Measurements from ENCODE around the gene ACTL7A. TPM values are rescaled to one million over a fixed set of nuclear protein-coding genes. Genes with fewer than 3 reads are reported as not detected.
"Not testable (repeated sequence)": the region's sequence is repeated elsewhere in the genome, so short reads cannot be mapped to it uniquely, and the experiment has no call there.

The ACTL7A gene
- total RNA-seq (2014; rRNA removed; shearing (Covaris generic)), result not detected in 2 replicates

GRCh38 chr9:108861997-108862396, at the start of gene ACTL7A:
ACTL7A (plus strand) TSS chr9:108862266; CDS start chr9:108862323, 57 bp downstream.
- DNase-seq (ENCODE audit: low spot score), result no peak
- in situ Hi-C loops (cut with HindIII; ENCODE audit: low sequenced_read_pairs), result no loop called here

GRCh38 chr9:108812396-108813025, 49.6 kb upstream of the ACTL7A start:
- no peak for DNase-seq (ENCODE audit: low spot score)
- in situ Hi-C loops (cut with HindIII; ENCODE audit: low sequenced_read_pairs), result no loop called here

- peak; percentile 32 for DNase-seq (ENCODE audit: low spot score)
Measured at GRCh38 chr9:108813951-108814601, 48.0 kb upstream of the ACTL7A start.

GRCh38 chr9:108815156-108815555, 46.9 kb upstream of the ACTL7A start:
- DNase-seq (ENCODE audit: low spot score), result no peak
- in situ Hi-C loops (cut with HindIII; ENCODE audit: low sequenced_read_pairs), result no loop called here

More at GRCh38 chr9:108813951-108814601, 48.0 kb upstream of the ACTL7A start:
- in situ Hi-C loops (cut with HindIII; ENCODE audit: low sequenced_read_pairs), result no loop called here

GRCh38 chr9:108816037-108816436, 46.0 kb upstream of the ACTL7A start:
- DNase-seq (ENCODE audit: low spot score), result no peak
- in situ Hi-C loops (cut with HindIII; ENCODE audit: low sequenced_read_pairs), result no loop called here

GRCh38 chr9:108823829-108824228, 38.2 kb upstream of the ACTL7A start:
- DNase-seq (ENCODE audit: low spot score), result no peak
- in situ Hi-C loops (cut with HindIII; ENCODE audit: low sequenced_read_pairs), result no loop called here

GRCh38 chr9:108830272-108830671, 31.8 kb upstream of the ACTL7A start:
- no peak for DNase-seq (ENCODE audit: low spot score)
- in situ Hi-C loops (cut with HindIII; ENCODE audit: low sequenced_read_pairs), result no loop called here

GRCh38 chr9:108831496-108832178, 30.4 kb upstream of the ACTL7A start:
- DNase-seq (ENCODE audit: low spot score), result no peak
- in situ Hi-C loops (cut with HindIII; ENCODE audit: low sequenced_read_pairs), result no loop called here

- DNase-seq (ENCODE audit: low spot score), result no peak
- in situ Hi-C loops (cut with HindIII; ENCODE audit: low sequenced_read_pairs), result no loop called here
Measured at GRCh38 chr9:108832179-108832500, 29.9 kb upstream of the ACTL7A start.

GRCh38 chr9:108834959-108835665, 27.0 kb upstream of the ACTL7A start:
- in situ Hi-C loops (cut with HindIII; ENCODE audit: low sequenced_read_pairs), result no loop called here
- DNase-seq (ENCODE audit: low spot score), result no peak

GRCh38 chr9:108835831-108836230, 26.2 kb upstream of the ACTL7A start:
- no peak for DNase-seq (ENCODE audit: low spot score)
- in situ Hi-C loops (cut with HindIII; ENCODE audit: low sequenced_read_pairs), result no loop called here

GRCh38 chr9:108836319-108836718, 25.7 kb upstream of the ACTL7A start:
- no peak for DNase-seq (ENCODE audit: low spot score)
- in situ Hi-C loops (cut with HindIII; ENCODE audit: low sequenced_read_pairs), result no loop called here

GRCh38 chr9:108836781-108837180, 25.3 kb upstream of the ACTL7A start:
- in situ Hi-C loops (cut with HindIII; ENCODE audit: low sequenced_read_pairs), result no loop called here
- DNase-seq (ENCODE audit: low spot score), result no peak

GRCh38 chr9:108837530-108837929, 24.5 kb upstream of the ACTL7A start:
- DNase-seq (ENCODE audit: low spot score), result no peak
- in situ Hi-C loops (cut with HindIII; ENCODE audit: low sequenced_read_pairs), result no loop called here

GRCh38 chr9:108838017-108838416, 24.0 kb upstream of the ACTL7A start:
- DNase-seq (ENCODE audit: low spot score), result no peak
- in situ Hi-C loops (cut with HindIII; ENCODE audit: low sequenced_read_pairs), result no loop called here

- in situ Hi-C loops (cut with HindIII; ENCODE audit: low sequenced_read_pairs); DNase-seq (ENCODE audit: low spot score): not testable (repeated sequence)
Measured at GRCh38 chr9:108839561-108839960, 22.5 kb upstream of the ACTL7A start.

GRCh38 chr9:108842610-108843295, 19.3 kb upstream of the ACTL7A start:
- no peak for DNase-seq (ENCODE audit: low spot score)
- in situ Hi-C loops (cut with HindIII; ENCODE audit: low sequenced_read_pairs), result no loop called here

GRCh38 chr9:108844391-108844790, 17.7 kb upstream of the ACTL7A start:
- no peak for DNase-seq (ENCODE audit: low spot score)
- in situ Hi-C loops (cut with HindIII; ENCODE audit: low sequenced_read_pairs), result no loop called here

GRCh38 chr9:108844856-108845255, 17.2 kb upstream of the ACTL7A start:
- DNase-seq (ENCODE audit: low spot score), result no peak
- in situ Hi-C loops (cut with HindIII; ENCODE audit: low sequenced_read_pairs), result no loop called here
